MM.1S (cell line): ENCODE measurements around the gene GAS7.

Experiments used
- DNase-seq: peaks from one replicate; pipeline ENCODE4 v3.0.0-alpha.2; 2015
- H2AFZ ChIP-seq: fragments of 300-600 bp; sonication (generic); 2 replicates; pipeline ENCODE4 v1.6.0; 2016; ENCODE audit warnings: antibody characterized with exemption, low read length
- H3F3A ChIP-seq: fragments of 300-600 bp; sonication (generic); 2 replicates; pipeline ENCODE4 v1.6.1; 2016; ENCODE audit warnings: mild to moderate bottlenecking, antibody characterized with exemption, low read length, moderate library complexity, mixed read lengths; ENCODE audit not compliant: insufficient read depth
- H3K27ac ChIP-seq: fragments of 300-600 bp; sonication (generic); 2 replicates; pipeline ENCODE4 v1.5.1; 2016; ENCODE audit warnings: mild to moderate bottlenecking, low read length
- H3K27me3 ChIP-seq: fragments of 300-600 bp; sonication (generic); replicated peaks from 2 replicates; pipeline ENCODE4 v1.6.0; 2016; ENCODE audit warnings: low read length; ENCODE audit not compliant: insufficient read depth
- H3K36me3 ChIP-seq: fragments of 300-600 bp; sonication (generic); replicated peaks from 2 replicates; pipeline ENCODE4 v1.6.1; 2016; ENCODE audit warnings: mild to moderate bottlenecking, low read length, mixed read lengths; ENCODE audit not compliant: insufficient read depth
- H3K4me1 ChIP-seq: fragments of 300-600 bp; sonication (generic); 2 replicates; pipeline ENCODE4 v1.6.1; 2016; ENCODE audit warnings: low read length, mixed read lengths
- H3K4me2 ChIP-seq: fragments of 300-600 bp; sonication (generic); 2 replicates; pipeline ENCODE4 v1.6.0; 2016; ENCODE audit warnings: low read depth, low read length
- H3K4me3 ChIP-seq: fragments of 300-600 bp; sonication (generic); 2 replicates; pipeline ENCODE4 v1.5.1; 2016; ENCODE audit warnings: low read length, mixed read lengths
- H3K79me2 ChIP-seq: fragments of 300-600 bp; sonication (generic); 2 replicates; pipeline ENCODE4 v1.6.1; 2016; ENCODE audit warnings: mixed run types, low read length, mixed read lengths
- H3K9ac ChIP-seq: fragments of 300-600 bp; sonication (generic); 2 replicates; pipeline ENCODE4 v1.6.1; 2016; ENCODE audit warnings: low read length, mixed read lengths
- H3K9me2 ChIP-seq: fragments of 300-600 bp; sonication (generic); replicated peaks from 2 replicates; pipeline ENCODE4 v1.6.1; 2016; ENCODE audit warnings: mild to moderate bottlenecking, low read length, mixed read lengths; ENCODE audit not compliant: insufficient read depth
- H3K9me3 ChIP-seq: fragments of 300-600 bp; sonication (generic); replicated peaks from 2 replicates; pipeline ENCODE4 v1.6.1; 2016; ENCODE audit warnings: mild to moderate bottlenecking, low read length, mixed read lengths; ENCODE audit not compliant: insufficient read depth
- H4K20me1 ChIP-seq: fragments of 300-600 bp; sonication (generic); 2 replicates; pipeline ENCODE4 v1.6.1; 2016; ENCODE audit warnings: mild to moderate bottlenecking, low read length, moderate library complexity, mixed read lengths; ENCODE audit not compliant: insufficient read depth
- EZH2 ChIP-seq: fragments of 300-600 bp; sonication (generic); optimal IDR thresholded peaks from 2 replicates; pipeline ENCODE3; 2017; ENCODE audit warnings: low read depth, mild to moderate bottlenecking, antibody characterized with exemption, low read length, mixed read lengths
- EZH2phosphoT487 ChIP-seq: fragments of 300-600 bp; sonication (generic); IDR thresholded peaks from 2 replicates; pipeline ENCODE4 v1.6.1; 2018; ENCODE audit warnings: antibody characterized with exemption, low read length
- TF ChIP-seq, protein P1 (sequence below): fragments of 300-600 bp; sonication (generic); IDR thresholded peaks from 2 replicates; pipeline ENCODE4 v1.5.1; 2016; ENCODE audit warnings: antibody characterized with exemption, low read length, mixed read lengths

GAS7 gene

DNA sequence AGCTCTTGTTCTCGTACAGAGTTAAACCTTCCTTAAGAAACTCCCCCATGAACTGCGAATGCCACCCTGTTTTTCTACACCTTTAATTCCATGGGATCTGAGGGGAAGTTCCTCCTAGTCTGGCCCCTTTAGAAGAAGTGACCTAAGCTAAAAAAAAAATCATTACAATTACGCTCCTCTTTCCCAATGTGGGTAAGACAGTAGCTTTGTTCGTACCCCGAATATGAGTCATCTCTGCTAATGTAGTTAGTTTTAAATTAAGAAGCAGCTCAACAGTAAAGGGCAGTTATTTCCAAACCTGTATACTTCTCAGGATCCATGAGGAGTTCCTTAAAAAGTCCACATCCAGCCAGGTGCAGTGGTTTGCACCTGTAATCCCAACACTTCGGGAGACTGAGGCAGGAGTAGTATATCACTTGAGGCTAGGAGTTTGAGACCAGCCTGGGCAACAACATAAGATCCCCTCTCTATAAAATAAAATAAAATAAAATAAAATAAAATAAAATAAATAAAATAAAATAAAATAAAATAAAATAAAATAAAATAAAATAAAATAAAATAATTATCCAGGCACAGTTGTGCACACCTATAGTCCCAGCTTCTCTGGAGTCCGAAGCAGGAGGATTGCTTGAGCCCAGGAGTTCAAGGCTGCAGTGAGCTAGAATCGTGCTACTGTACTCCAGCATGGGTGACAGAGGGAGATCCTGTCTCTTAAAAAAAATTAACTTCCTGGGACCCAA, 319.4 kb downstream of the GAS7 start:
- Histone ChIP-seq H3K27ac (no peak overlapping the region), H3K4me1 (no peaks in the 10 kb centered on the region), H3K27me3 (peaks cover 21% of the 10 kb centered on the region), H3K36me3 (no peaks in the 10 kb centered on the region), H3K4me2 (no peak overlapping the region), H3F3A (no peaks in the 10 kb centered on the region), H3K9me2 (no peaks in the 10 kb centered on the region), H2AFZ (no peak overlapping the region), H3K79me2 (no peaks in the 10 kb centered on the region), H3K9me3 (no peaks in the 10 kb centered on the region), H3K4me3 (no peak overlapping the region), H4K20me1 (no peaks in the 10 kb centered on the region), H3K9ac (no peak overlapping the region)
- TF ChIP-seq EZH2phosphoT487 (no peak), EZH2 (no peak)
- TF ChIP-seq, protein P1, sequence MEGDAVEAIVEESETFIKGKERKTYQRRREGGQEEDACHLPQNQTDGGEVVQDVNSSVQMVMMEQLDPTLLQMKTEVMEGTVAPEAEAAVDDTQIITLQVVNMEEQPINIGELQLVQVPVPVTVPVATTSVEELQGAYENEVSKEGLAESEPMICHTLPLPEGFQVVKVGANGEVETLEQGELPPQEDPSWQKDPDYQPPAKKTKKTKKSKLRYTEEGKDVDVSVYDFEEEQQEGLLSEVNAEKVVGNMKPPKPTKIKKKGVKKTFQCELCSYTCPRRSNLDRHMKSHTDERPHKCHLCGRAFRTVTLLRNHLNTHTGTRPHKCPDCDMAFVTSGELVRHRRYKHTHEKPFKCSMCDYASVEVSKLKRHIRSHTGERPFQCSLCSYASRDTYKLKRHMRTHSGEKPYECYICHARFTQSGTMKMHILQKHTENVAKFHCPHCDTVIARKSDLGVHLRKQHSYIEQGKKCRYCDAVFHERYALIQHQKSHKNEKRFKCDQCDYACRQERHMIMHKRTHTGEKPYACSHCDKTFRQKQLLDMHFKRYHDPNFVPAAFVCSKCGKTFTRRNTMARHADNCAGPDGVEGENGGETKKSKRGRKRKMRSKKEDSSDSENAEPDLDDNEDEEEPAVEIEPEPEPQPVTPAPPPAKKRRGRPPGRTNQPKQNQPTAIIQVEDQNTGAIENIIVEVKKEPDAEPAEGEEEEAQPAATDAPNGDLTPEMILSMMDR = no peak
- no peak for DNase-seq

- peaks cover 21% of the 10 kb centered on the region for H3K27me3 ChIP-seq
- no peaks in the 10 kb centered on the region for H3K4me1 ChIP-seq
- TF ChIP-seq, protein P1 = no peak
- TF ChIP-seq EZH2 (no peak), EZH2phosphoT487 (no peak)
- H3K9me3 ChIP-seq = no peaks in the 10 kb centered on the region
- H3K9ac ChIP-seq = no peak overlapping the region
- no peak for DNase-seq
- no peak overlapping the region for H3K4me3 ChIP-seq
- no peak overlapping the region for H3K27ac ChIP-seq
- H3F3A ChIP-seq = no peaks in the 10 kb centered on the region
- H2AFZ ChIP-seq = no peak overlapping the region
- no peak overlapping the region for H3K4me2 ChIP-seq
- no peaks in the 10 kb centered on the region for H3K9me2 ChIP-seq
- no peaks in the 10 kb centered on the region for H3K36me3 ChIP-seq
- no peaks in the 10 kb centered on the region for H3K79me2 ChIP-seq
- no peaks in the 10 kb centered on the region for H4K20me1 ChIP-seq
Observed at GRCh38 chr17:9878356-9878755, 320.1 kb downstream of the GAS7 start.

DNA sequence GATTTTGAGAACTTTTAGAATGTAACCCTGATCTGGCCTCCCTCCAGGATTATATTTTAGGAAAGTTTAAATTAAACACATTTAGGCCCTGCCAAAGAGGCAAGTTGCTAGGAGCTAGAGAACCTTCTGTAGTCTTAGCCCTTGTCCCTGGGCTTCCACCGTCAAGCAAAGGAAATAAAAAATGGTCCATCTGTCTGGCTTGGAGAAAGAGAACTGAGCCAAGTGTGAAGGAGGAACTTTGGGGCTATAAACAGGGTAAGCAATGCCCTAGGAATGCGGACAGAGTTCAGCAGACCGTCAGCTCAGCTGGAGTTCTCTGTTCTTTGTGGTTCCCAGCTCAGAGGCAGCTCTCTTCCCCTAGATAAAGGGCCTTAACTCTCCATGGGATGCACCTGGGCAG, 323.0 kb downstream of the GAS7 start:
- Histone ChIP-seq H2AFZ (no peak overlapping the region), H3K4me3 (no peak overlapping the region), H3K79me2 (no peaks in the 10 kb centered on the region), H3K9me2 (no peaks in the 10 kb centered on the region), H3K27me3 (peaks cover 19% of the 10 kb centered on the region), H3K36me3 (no peaks in the 10 kb centered on the region), H3F3A (no peaks in the 10 kb centered on the region), H3K27ac (no peak overlapping the region), H3K4me2 (no peak overlapping the region), H3K9me3 (no peaks in the 10 kb centered on the region), H3K9ac (no peak overlapping the region), H3K4me1 (no peaks in the 10 kb centered on the region), H4K20me1 (no peaks in the 10 kb centered on the region)
- no peak for TF ChIP-seq EZH2phosphoT487
- DNase-seq = no peak

GRCh38 chr17:9874722-9875121, 323.7 kb downstream of the GAS7 start:
- no peak overlapping the region for H3K27ac ChIP-seq
- no peaks in the 10 kb centered on the region for H3K9me3 ChIP-seq
- H3K79me2 ChIP-seq = no peaks in the 10 kb centered on the region
- peaks cover 15% of the 10 kb centered on the region for H3K27me3 ChIP-seq
- no peaks in the 10 kb centered on the region for H3K9me2 ChIP-seq
- TF ChIP-seq, protein P1 = no peak
- TF ChIP-seq EZH2phosphoT487 = no peak
- no peak for TF ChIP-seq EZH2
- no peaks in the 10 kb centered on the region for H4K20me1 ChIP-seq
- no peaks in the 10 kb centered on the region for H3K36me3 ChIP-seq
- no peak overlapping the region for H2AFZ ChIP-seq
- no peak overlapping the region for H3K4me3 ChIP-seq
- DNase-seq = no peak
- H3K9ac ChIP-seq = no peak overlapping the region
- H3K4me1 ChIP-seq = no peaks in the 10 kb centered on the region
- no peaks in the 10 kb centered on the region for H3F3A ChIP-seq
- H3K4me2 ChIP-seq = no peak overlapping the region
